Skeletal muscle tissue (tissue), 4 donors: ENCODE results near the gene RAB30. TPM values are rescaled to one million over a fixed set of nuclear protein-coding genes. Genes with fewer than 3 reads are reported as not detected.

Source experiments
- H3K27ac ChIP-seq: one replicate; pipeline ENCODE4 v1.7.0; 2013; ENCODE audit warnings: mild to moderate bottlenecking, low read depth, low read length, inconsistent platforms
- H3K27me3 ChIP-seq, 3 donors: one replicate each; pipeline ENCODE4 v1.7.0; 2013; ENCODE audit warnings: low read length in 3 of 3; ENCODE audit not compliant: control insufficient read depth in 3 of 3, insufficient read depth in 3 of 3
- H3K36me3 ChIP-seq, 3 donors: one replicate each; pipeline ENCODE4 v1.7.0; 2013; ENCODE audit warnings: low read length in 3 of 3; ENCODE audit not compliant: control insufficient read depth in 3 of 3, insufficient read depth in 3 of 3
- H3K4me1 ChIP-seq, 3 donors: one replicate each; pipeline ENCODE4 v1.7.0; 2013; ENCODE audit warnings: low read length in 3 of 3, mild to moderate bottlenecking in 3 of 3; ENCODE audit not compliant: control insufficient read depth in 3 of 3, insufficient read depth in 3 of 3
- H3K4me3 ChIP-seq, 3 donors: one replicate each; pipeline ENCODE4 v1.7.0; 2013; ENCODE audit warnings: low read length in 3 of 3
- H3K9ac ChIP-seq, 3 donors: one replicate each; pipeline ENCODE4 v1.7.0; 2013; ENCODE audit warnings: low read length in 3 of 3, mild to moderate bottlenecking in 3 of 3, moderate library complexity in 2 of 3, low read depth in 1 of 3
- H3K9me3 ChIP-seq, 3 donors: one replicate each; pipeline ENCODE4 v1.7.0; 2013; ENCODE audit warnings: low read length in 3 of 3; ENCODE audit not compliant: control insufficient read depth in 3 of 3
- total RNA-seq: library from RNA; depleted of rRNA; stranded (reverse); fragments of >200 nt; gene quantifications from one replicate; pipeline ENCODE4 v1.2.3, GENCODE V29; 2014
- donor health status: Osteomylitis.

The RAB30 gene
- total RNA-seq, 1 donor from 2014 or later, result 16.2 TPM

GRCh38 chr11:83033371-83033770, 38.3 kb downstream of the RAB30 start:
- H3K4me3 ChIP-seq, result peak overlapping the region; percentile 50 to 72 (median 61)
- H3K27me3 ChIP-seq, result no peaks in the 10 kb centered on the region
- H3K9me3 ChIP-seq, result no peaks in the 10 kb centered on the region
- peaks cover 40 to 52% (median 48%) of the 10 kb centered on the region in 3 donors for H3K4me1 ChIP-seq
- H3K9ac ChIP-seq, result peak overlapping the region in 2 of 3 donors; percentile 40 to 68
- H3K27ac ChIP-seq, result peak overlapping the region; percentile 70
- H3K36me3 ChIP-seq, result no peaks in the 10 kb centered on the region

GRCh38 chr11:83031127-83031526, 40.6 kb downstream of the RAB30 start:
- Histone ChIP-seq H3K4me1 (peaks cover 27 to 41% (median 34%) of the 10 kb centered on the region in 3 donors), H3K27ac (no peak overlapping the region), H3K27me3 (no peaks in the 10 kb centered on the region), H3K9ac (no peak overlapping the region), H3K4me3 (no peak overlapping the region), H3K9me3 (no peaks in the 10 kb centered on the region), H3K36me3 (no peaks in the 10 kb centered on the region)

GRCh38 chr11:83027794-83028193, 43.9 kb downstream of the RAB30 start:
- H3K4me3 ChIP-seq, result no peak overlapping the region
- H3K9me3 ChIP-seq, result no peaks in the 10 kb centered on the region
- H3K27me3 ChIP-seq, result no peaks in the 10 kb centered on the region
- H3K27ac ChIP-seq, result no peak overlapping the region
- no peak overlapping the region for H3K9ac ChIP-seq
- peaks cover 24 to 28% (median 27%) of the 10 kb centered on the region in 3 donors for H3K4me1 ChIP-seq
- no peaks in the 10 kb centered on the region for H3K36me3 ChIP-seq

GRCh38 chr11:83027289-83027688, 44.4 kb downstream of the RAB30 start:
- H3K9ac ChIP-seq, result no peak overlapping the region
- no peaks in the 10 kb centered on the region for H3K9me3 ChIP-seq
- H3K4me3 ChIP-seq, result no peak overlapping the region
- H3K27ac ChIP-seq, result no peak overlapping the region
- H3K36me3 ChIP-seq, result no peaks in the 10 kb centered on the region
- H3K27me3 ChIP-seq, result no peaks in the 10 kb centered on the region
- H3K4me1 ChIP-seq, result peaks cover 24 to 28% (median 27%) of the 10 kb centered on the region in 3 donors

GRCh38 chr11:83026229-83026628, 45.5 kb downstream of the RAB30 start:
- Histone ChIP-seq H3K4me3 (no peak overlapping the region), H3K9me3 (no peaks in the 10 kb centered on the region), H3K9ac (no peak overlapping the region), H3K27ac (no peak overlapping the region), H3K27me3 (no peaks in the 10 kb centered on the region), H3K36me3 (no peaks in the 10 kb centered on the region), H3K4me1 (peaks cover 18 to 33% (median 25%) of the 10 kb centered on the region in 3 donors)

GRCh38 chr11:83025267-83025704, 46.4 kb downstream of the RAB30 start:
- H3K27me3 ChIP-seq, result no peaks in the 10 kb centered on the region
- no peaks in the 10 kb centered on the region for H3K9me3 ChIP-seq
- H3K27ac ChIP-seq, result no peak overlapping the region
- H3K36me3 ChIP-seq, result peaks cover 0 to 4% (median 0%) of the 10 kb centered on the region in 3 donors
- H3K4me3 ChIP-seq, result peak overlapping the region in 1 of 3 donors; percentile 18
- peaks cover 25 to 42% (median 33%) of the 10 kb centered on the region in 3 donors for H3K4me1 ChIP-seq
- no peak overlapping the region for H3K9ac ChIP-seq

GRCh38 chr11:83024270-83024854, 47.3 kb downstream of the RAB30 start:
- peaks cover 35 to 52% (median 42%) of the 10 kb centered on the region in 3 donors for H3K4me1 ChIP-seq
- no peak overlapping the region for H3K27ac ChIP-seq
- no peaks in the 10 kb centered on the region for H3K27me3 ChIP-seq
- H3K9me3 ChIP-seq, result no peaks in the 10 kb centered on the region
- H3K9ac ChIP-seq, result no peak overlapping the region
- peaks cover 0 to 4% (median 0%) of the 10 kb centered on the region in 3 donors for H3K36me3 ChIP-seq
- H3K4me3 ChIP-seq, result no peak overlapping the region

- H3K27me3 ChIP-seq, result no peaks in the 10 kb centered on the region
- H3K4me3 ChIP-seq, result no peak overlapping the region
- H3K9ac ChIP-seq, result no peak overlapping the region
- H3K4me1 ChIP-seq, result peaks cover 33 to 52% (median 44%) of the 10 kb centered on the region in 3 donors
- peaks cover 0 to 4% (median 0%) of the 10 kb centered on the region in 3 donors for H3K36me3 ChIP-seq
- H3K27ac ChIP-seq, result no peak overlapping the region
- H3K9me3 ChIP-seq, result no peaks in the 10 kb centered on the region
Observed at GRCh38 chr11:83023410-83023809, 48.3 kb downstream of the RAB30 start.

- peaks cover 30 to 52% (median 44%) of the 10 kb centered on the region in 3 donors for H3K4me1 ChIP-seq
- no peaks in the 10 kb centered on the region for H3K9me3 ChIP-seq
- H3K4me3 ChIP-seq, result no peak overlapping the region
- no peak overlapping the region for H3K9ac ChIP-seq
- no peaks in the 10 kb centered on the region for H3K27me3 ChIP-seq
- H3K36me3 ChIP-seq, result peaks cover 0 to 4% (median 0%) of the 10 kb centered on the region in 3 donors
- H3K27ac ChIP-seq, result no peak overlapping the region
Observed at GRCh38 chr11:83021780-83022125, 49.9 kb downstream of the RAB30 start.

GRCh38 chr11:83020942-83021779, 50.5 kb downstream of the RAB30 start:
- Histone ChIP-seq H3K27me3 (no peaks in the 10 kb centered on the region), H3K4me3 (no peak overlapping the region), H3K9me3 (no peaks in the 10 kb centered on the region), H3K27ac (no peak overlapping the region), H3K4me1 (peaks cover 29 to 49% (median 43%) of the 10 kb centered on the region in 3 donors), H3K9ac (no peak overlapping the region), H3K36me3 (peaks cover 0 to 4% (median 0%) of the 10 kb centered on the region in 3 donors)
